ENCODE measurements around the gene AMER1. TPM values are rescaled to one million over a fixed set of nuclear protein-coding genes. Genes with fewer than 3 reads are reported as not detected.
"Not testable (repeated sequence)": the region's sequence is repeated elsewhere in the genome, so short reads cannot be mapped to it uniquely, and the experiment has no call there.

AMER1 gene
- total RNA-seq, result 10 to 100 TPM in 3 of 8 experiments, 1 to 10 TPM in 5; 1.7 to 11.7 (median 9.0) TPM

DNA sequence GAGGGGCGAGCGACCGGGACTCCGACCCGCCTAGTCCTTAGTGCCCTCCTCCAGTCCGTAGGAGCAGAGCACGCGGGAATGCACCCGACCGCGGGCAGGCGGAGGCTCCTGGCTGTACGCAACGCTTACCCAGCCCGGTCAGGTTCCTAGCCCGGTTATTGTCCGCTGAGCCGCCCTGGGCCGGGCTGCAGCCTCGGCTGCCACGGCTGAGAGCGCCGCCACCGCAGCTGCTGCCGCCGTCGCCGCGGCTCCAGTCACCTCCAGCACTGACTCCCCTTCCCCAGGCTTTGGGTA, at the start of gene AMER1:
Gene AMER1 (minus strand): TSS at position 268 of the 294 bp plus-strand sequence. CDS start 12,422 bp downstream, outside the sequence.
- Histone ChIP-seq H3K27ac (peak within 1 kb of the TSS; percentile 88 to 95), H3K4me3 (peak within 1 kb of the TSS; percentile 48 to 93 (median 58)), H3K4me1 (replicated peaks in 1 of 2) (peaks cover 9 to 14% of the 10 kb centered on the region in 2 donors)
- peak in 3 of 8 experiments; percentile 71 to 78 (median 72) for ATAC-seq (replicated peaks in 6 of 8)
- WGBS, 10 experiments, result no CpG with 5 or more reads among the region's 29 CpGs
- in situ Hi-C loops (cut with MboI; ENCODE audit: low pct_unique_long_range_greater_than_20kb in 2 of 9, low sequenced_read_pairs in 9 of 9, unreplicated experiment in 9 of 9), result no loop called here

DNA sequence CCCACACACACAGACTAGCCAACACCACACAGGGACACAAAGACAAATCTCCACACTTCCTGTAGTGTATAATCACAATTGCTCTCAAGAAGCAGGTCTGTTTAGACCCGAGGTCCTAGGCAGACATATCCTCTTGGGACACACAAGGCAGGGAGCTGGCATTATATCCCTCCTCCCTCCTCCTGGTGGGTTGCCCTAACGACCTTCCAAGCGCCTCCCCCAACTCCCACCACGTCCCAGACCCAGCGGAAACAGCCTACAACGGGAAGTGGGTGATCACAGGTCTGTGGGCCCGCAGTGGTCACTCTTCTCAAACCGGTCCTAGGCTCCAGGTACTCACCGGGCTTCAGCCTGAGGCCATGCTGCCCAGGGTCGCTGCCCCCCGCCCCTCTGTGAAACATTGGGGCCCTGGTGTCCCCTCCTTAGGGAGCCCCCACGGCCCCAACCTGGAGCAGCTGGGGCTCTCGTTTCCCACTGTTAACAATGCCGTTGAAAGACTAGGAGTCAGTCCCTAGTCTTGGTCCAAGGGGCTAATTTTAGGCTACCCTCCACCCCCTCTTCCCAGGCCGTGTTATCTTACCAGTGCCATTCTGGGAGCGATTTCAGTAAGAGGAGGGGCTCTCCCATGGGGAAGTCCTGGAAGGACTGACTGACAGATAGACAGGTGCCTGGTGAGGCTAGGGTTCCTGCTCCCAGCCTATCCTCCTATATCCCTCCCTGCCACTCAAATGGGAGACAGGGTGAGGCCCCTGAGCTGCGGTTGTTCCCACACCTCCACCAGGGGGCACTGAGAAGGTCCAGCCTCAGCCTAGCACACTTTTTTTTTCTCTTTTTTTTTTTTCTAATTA, 24.8 kb upstream of the AMER1 start, which contains the start of gene ASB12:
Gene ASB12 (minus strand): TSS at position 485 of the 848 bp plus-strand sequence. CDS start 4,957 bp downstream, outside the sequence.
- 40% methylated on average over 1 of the region's 17 CpGs; no CpG with 5 or more reads in 9 of the 10 experiments for WGBS, 10 experiments
- no peak for ATAC-seq (replicated peaks in 6 of 8)
- in situ Hi-C loops (cut with MboI; ENCODE audit: low pct_unique_long_range_greater_than_20kb in 2 of 9, low sequenced_read_pairs in 9 of 9, unreplicated experiment in 9 of 9), result no loop called here
- H3K4me3 ChIP-seq, result no peak within 1 kb of the TSS
- H3K4me1 ChIP-seq (replicated peaks in 1 of 2), result no peaks in the 10 kb centered on the region
- no peak within 1 kb of the TSS for H3K27ac ChIP-seq

DNA sequence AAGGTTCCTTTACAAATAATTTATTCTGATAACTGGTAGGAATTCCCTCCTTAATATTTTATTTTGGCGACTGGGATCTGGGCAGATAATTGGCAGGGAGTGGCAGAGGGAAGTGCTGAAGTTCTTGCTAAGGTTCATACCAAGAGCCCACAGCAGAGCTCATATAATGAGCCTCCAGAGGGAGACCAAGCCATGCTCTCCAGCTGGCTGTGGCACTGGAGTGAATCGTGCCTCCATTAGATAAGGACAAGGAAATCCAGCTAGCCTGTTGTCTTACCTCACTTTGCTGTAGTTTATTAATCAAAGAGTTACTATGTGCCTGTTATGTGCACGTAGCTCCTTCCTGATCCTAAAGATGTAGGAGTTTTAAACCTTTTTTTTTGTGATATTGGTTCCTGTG, 23.6 kb upstream of the AMER1 start:
- in situ Hi-C loops (cut with MboI; ENCODE audit: low pct_unique_long_range_greater_than_20kb in 2 of 9, low sequenced_read_pairs in 9 of 9, unreplicated experiment in 9 of 9), result no loop called here
- Histone ChIP-seq H3K4me1 (replicated peaks in 1 of 2) (no peaks in the 10 kb centered on the region), H3K4me3 (no peak overlapping the region), H3K27ac (no peak overlapping the region)
- 0 to 40% (median 18%) methylated on average over 1 to 3 of the region's 3 CpGs; no CpG with 5 or more reads in 6 of the 10 experiments for WGBS, 10 experiments
- no peak for ATAC-seq (replicated peaks in 6 of 8)

DNA sequence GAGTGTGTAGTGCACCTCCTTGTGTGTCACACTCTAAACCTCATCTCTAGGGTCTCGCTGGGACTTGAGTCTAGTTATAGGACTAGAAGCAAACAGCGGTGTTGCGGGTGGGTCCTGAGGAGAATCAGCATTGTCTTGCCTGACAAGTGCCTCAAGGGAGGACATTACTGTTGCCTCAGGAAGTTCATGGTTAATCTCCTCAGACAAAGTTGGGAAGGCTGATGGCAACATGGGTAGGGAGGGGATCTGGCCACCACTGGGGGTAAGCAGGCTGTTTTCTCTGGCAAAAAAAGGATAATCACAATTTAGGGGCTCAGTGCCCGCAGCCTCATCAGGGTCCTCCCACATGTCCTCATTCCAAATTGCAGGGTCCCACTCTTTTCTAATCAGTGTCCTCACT, 12.5 kb upstream of the AMER1 start:
- Histone ChIP-seq H3K27ac (no peak overlapping the region), H3K4me1 (replicated peaks in 1 of 2) (no peaks in the 10 kb centered on the region), H3K4me3 (no peak overlapping the region)
- in situ Hi-C loops (cut with MboI; ENCODE audit: low pct_unique_long_range_greater_than_20kb in 2 of 9, low sequenced_read_pairs in 9 of 9, unreplicated experiment in 9 of 9), result no loop called here
- 67% methylated on average over 3 of the region's 4 CpGs; no CpG with 5 or more reads in 9 of the 10 experiments for WGBS, 10 experiments
- no peak for ATAC-seq (replicated peaks in 6 of 8)

DNA sequence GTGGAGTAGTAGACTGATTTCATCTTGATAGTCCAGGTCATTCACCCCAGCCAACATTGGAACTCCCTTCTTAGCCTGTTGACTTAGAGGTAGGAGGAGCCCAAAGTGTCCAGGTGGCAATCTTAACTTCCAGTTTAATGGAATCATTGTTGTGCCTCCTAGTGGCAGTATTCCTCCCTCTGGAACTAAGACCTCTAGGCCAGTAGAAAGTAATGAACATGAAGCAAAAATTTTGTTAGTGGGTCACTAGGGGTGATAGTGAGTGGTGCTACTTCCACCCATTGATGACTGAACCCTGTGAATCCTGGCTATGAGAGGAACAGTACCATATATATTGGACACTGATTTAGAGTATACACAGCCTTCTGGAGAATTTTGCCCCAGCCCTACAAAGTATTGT, 8.5 kb upstream of the AMER1 start:
- ATAC-seq (replicated peaks in 6 of 8); H3K4me3 ChIP-seq; H3K27ac ChIP-seq; H3K4me1 ChIP-seq (replicated peaks in 1 of 2); in situ Hi-C loops (cut with MboI; ENCODE audit: low pct_unique_long_range_greater_than_20kb in 2 of 9, low sequenced_read_pairs in 9 of 9, unreplicated experiment in 9 of 9): not testable (repeated sequence)

DNA sequence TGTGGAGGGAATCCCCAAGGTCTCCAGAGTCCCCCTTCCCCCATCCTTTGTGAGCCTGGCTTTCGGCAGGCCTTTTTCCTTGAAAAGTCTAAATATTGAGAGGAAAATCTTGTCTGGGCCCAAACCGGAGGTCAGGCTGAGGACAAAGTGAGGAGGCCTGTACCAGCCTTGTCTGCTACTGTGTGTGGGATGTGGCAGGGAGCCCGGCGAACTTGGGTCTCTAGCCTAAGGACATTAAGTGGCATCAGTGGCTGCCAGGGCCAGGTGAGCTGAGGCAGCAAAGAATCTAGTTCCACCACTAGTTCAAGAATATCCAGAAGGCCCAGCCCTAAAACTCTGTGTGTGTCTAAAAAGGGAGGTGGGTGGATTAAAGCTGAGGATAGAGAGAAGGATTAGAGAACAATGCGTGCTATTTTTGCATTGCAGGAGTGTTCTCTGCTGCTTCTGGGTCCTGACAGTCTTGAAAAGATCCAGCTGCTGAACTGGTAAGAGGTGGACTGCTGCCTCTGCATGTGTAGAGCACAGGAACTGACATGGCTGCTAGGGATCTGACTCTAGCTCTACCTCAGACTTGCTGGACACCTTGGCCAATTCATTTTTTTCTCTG, 1.2 kb upstream of the AMER1 start:
- peak overlapping the region; percentile 88 to 95 for H3K27ac ChIP-seq
- in situ Hi-C loops (cut with MboI; ENCODE audit: low pct_unique_long_range_greater_than_20kb in 2 of 9, low sequenced_read_pairs in 9 of 9, unreplicated experiment in 9 of 9), result no loop called here
- peak overlapping the region; percentile 48 to 93 (median 58) for H3K4me3 ChIP-seq
- H3K4me1 ChIP-seq (replicated peaks in 1 of 2), result peaks cover 9 to 14% of the 10 kb centered on the region in 2 donors
- WGBS, 10 experiments, result 67% methylated on average over 3 of the region's 5 CpGs; no CpG with 5 or more reads in 9 of the 10 experiments
- ATAC-seq (replicated peaks in 6 of 8), result no peak

DNA sequence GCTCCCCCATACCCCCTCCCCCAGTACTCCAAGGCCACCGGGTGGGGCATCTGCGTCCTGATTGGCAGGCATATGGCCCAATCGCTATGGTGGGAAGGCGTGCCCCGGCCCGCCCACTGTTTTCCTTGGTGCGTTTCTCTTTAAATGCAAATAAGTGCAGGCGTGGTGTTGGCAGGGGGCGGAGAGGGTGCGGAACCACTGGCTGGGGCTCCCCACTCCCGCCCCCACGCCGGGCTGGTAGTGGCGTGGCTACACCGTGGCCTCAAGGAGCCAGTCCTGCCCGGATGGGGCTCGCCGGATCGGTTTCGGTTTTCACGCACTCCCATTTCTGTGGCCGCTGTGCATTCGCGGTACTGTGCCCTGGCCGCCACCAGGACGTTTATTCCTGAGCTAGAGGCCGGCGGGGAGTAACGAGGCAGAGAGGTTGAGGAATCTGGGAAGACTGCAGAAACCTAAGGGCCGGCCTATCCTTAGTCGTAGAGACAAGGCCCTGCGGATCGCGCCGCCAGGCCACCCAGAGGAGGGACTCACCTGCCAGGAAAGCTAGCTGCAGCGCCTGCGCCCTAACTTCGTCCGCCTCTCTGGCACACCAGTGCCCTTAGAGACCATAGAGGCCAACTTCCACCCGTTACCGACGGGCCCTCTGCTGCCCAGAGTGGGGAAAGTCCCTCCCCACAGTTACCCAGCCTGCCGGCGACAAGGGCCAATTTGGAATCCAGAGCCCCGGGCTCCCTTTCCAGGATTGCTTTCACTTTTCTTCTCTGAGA, 410 bp upstream of the AMER1 start:
- 0 to 24% (median 3%) methylated on average over 5 to 9 of the region's 45 CpGs; no CpG with 5 or more reads in 6 of the 10 experiments for WGBS, 10 experiments
- Histone ChIP-seq H3K4me1 (replicated peaks in 1 of 2) (peaks cover 9 to 14% of the 10 kb centered on the region in 2 donors), H3K27ac (peak overlapping the region; percentile 88 to 95), H3K4me3 (peak overlapping the region; percentile 48 to 93 (median 58))
- peak; percentile 82 to 92 (median 90) for ATAC-seq (replicated peaks in 6 of 8)
- in situ Hi-C loops (cut with MboI; ENCODE audit: low pct_unique_long_range_greater_than_20kb in 2 of 9, low sequenced_read_pairs in 9 of 9, unreplicated experiment in 9 of 9), result no loop called here

DNA sequence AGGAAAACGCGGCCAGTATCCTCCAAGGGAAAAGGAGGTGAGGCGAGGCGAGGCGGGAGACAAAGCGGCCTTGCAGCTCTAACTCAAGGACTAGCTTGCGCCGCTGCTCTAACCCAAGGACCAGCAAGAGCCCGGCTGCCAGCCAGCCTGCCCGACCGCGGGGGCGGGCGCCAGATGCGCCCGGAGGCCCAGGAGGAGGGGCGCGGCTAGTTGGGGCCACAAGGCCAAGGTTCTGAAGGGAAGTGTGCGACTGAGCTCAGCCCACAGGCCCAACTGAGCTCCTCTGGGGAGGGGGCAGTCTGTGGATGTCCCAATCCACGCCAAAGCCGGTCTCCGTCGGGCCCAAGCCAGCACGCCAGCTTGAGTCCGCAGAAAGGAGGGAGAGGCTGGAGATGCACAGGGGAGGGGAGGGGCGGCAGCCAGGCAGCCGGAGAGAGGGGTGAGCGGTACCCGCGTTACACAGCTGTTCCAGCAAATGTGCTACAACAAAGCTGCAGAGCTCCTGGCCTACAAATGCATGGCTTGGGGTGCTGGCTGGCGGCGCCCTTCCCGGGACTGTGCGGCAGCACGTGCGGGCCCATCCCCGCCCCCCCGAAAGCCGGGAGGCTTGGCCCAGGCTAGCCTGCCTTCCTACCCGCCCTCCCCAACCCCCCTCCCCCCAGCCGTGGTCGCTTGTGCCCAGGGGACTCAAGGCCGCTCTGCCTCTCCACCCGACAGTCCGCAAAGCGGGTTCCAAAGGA, 637 bp downstream of the AMER1 start:
- H3K4me3 ChIP-seq, result peak overlapping the region; percentile 48 to 93 (median 58)
- peak overlapping the region; percentile 80 to 88 for H3K27ac ChIP-seq
- in situ Hi-C loops (cut with MboI; ENCODE audit: low pct_unique_long_range_greater_than_20kb in 2 of 9, low sequenced_read_pairs in 9 of 9, unreplicated experiment in 9 of 9), result no loop called here
- ATAC-seq (replicated peaks in 6 of 8), result peak; percentile 3 to 28 (median 10)
- 0% methylated on average over 8 of the region's 46 CpGs; no CpG with 5 or more reads in 9 of the 10 experiments for WGBS, 10 experiments
- peaks cover 9 to 14% of the 10 kb centered on the region in 2 donors for H3K4me1 ChIP-seq (replicated peaks in 1 of 2)

DNA sequence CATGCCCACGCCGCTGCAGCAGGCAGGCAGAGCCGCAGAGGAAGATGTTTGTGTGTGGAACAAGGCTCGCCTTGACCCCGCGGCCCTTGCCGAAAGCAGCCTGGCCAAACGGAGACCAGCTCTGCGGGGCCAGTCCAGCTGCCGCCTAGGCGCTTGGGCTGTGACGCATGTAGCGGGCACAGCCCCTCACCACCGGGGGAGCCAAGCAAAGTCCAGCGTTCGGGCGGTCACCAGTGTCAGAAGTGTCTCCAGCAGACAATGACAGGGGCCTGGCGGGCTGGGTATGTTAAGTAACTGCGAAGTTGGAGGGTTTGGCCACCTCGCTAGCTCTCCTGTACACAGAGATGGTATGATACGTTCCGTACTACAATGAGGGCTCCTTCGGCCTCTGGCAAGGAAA, 1.3 kb downstream of the AMER1 start:
- 0 to 30% methylated on average over 1 to 2 of the region's 23 CpGs; no CpG with 5 or more reads in 8 of the 10 experiments for WGBS, 10 experiments
- ATAC-seq (replicated peaks in 6 of 8), result no peak
- H3K27ac ChIP-seq, result peak overlapping the region in 1 of 2 donors; percentile 88
- peak overlapping the region; percentile 48 to 93 (median 58) for H3K4me3 ChIP-seq
- H3K4me1 ChIP-seq (replicated peaks in 1 of 2), result peaks cover 9 to 14% of the 10 kb centered on the region in 2 donors
- in situ Hi-C loops (cut with MboI; ENCODE audit: low pct_unique_long_range_greater_than_20kb in 2 of 9, low sequenced_read_pairs in 9 of 9, unreplicated experiment in 9 of 9), result no loop called here

DNA sequence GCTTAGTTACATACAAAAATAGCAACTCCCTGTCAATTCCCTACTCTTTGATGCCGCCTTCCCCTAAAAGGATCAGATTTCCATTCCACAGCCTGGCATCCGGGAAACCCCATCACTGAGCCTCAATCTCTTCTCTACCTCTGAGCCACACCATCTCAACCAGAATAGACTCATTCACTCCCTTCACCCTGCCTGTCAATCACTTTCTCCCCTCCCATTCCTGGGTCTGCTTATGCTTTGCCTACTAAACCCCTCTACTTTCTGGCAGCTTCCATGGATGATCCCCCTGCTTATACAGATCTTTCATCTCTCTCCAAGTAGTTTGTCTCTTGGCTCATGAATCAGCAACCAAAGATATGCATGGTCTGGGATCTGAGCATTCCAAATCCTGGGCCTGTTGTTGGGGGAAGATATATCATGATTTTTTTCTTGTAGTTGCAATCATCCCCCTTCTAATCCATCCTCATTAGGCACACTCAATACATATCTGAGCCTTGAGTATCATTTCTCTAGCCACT, 2.6 kb downstream of the AMER1 start:
- 42 to 63% methylated on average over 1 to 2 of the region's 2 CpGs; no CpG with 5 or more reads in 8 of the 10 experiments for WGBS, 10 experiments
- Histone ChIP-seq H3K4me3 (no peak overlapping the region), H3K4me1 (replicated peaks in 1 of 2) (peaks cover 9 to 14% of the 10 kb centered on the region in 2 donors), H3K27ac (no peak overlapping the region)
- in situ Hi-C loops (cut with MboI; ENCODE audit: low pct_unique_long_range_greater_than_20kb in 2 of 9, low sequenced_read_pairs in 9 of 9, unreplicated experiment in 9 of 9), result no loop called here
- ATAC-seq (replicated peaks in 6 of 8), result no peak

DNA sequence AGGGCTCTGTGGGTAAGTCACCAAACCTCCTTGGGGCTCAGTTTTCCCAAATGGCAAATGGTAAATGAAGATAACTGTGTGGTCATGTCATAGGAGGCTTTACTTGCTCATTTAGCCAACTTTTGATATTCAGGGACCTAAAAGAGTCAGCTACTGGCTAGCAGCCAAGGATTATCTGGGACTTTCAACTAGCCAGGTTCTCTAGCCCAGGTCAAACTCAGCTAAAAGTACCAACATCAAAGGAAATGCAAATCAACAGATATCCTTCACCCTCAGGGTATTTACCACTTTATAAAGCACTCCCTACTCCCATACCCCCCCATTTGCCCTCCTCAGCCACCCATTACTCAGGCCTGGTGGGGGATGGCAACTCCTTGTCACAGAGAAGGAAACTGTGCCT, 7.5 kb downstream of the AMER1 start:
- in situ Hi-C loops (cut with MboI; ENCODE audit: low pct_unique_long_range_greater_than_20kb in 2 of 9, low sequenced_read_pairs in 9 of 9, unreplicated experiment in 9 of 9), result no loop called here
- Histone ChIP-seq H3K4me1 (replicated peaks in 1 of 2) (no peaks in the 10 kb centered on the region), H3K27ac (no peak overlapping the region), H3K4me3 (no peak overlapping the region)
- no peak for ATAC-seq (replicated peaks in 6 of 8)

DNA sequence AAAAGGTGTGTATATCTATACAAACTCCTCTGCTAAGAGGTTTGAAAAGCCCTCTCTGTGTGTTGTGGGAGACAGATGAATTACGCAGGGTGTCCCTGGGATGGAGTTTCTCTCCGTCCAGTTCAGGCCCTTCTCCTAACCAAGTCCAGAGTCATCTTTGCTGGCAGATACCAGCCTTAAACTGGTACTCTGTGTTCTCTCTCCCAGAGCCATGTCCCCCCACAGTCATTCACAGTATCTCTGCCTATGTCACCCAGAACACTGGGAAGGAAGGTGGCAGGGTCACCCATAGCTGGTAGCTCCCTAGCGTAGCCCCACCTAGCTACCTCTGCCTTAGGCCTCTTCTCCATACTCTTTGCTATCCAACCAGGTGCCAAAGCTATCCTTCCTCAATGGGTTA, 8.9 kb downstream of the AMER1 start:
- 30 to 80% (median 80%) methylated on average over 1 to 2 of the region's 3 CpGs; no CpG with 5 or more reads in 7 of the 10 experiments for WGBS, 10 experiments
- in situ Hi-C loops (cut with MboI; ENCODE audit: low pct_unique_long_range_greater_than_20kb in 2 of 9, low sequenced_read_pairs in 9 of 9, unreplicated experiment in 9 of 9), result no loop called here
- Histone ChIP-seq H3K27ac (no peak overlapping the region), H3K4me3 (no peak overlapping the region), H3K4me1 (replicated peaks in 1 of 2) (no peaks in the 10 kb centered on the region)
- ATAC-seq (replicated peaks in 6 of 8), result no peak
